HepG2 (cell line): ENCODE data around the gene KANTR. TPM values are rescaled to one million over a fixed set of nuclear protein-coding genes. Genes with fewer than 3 reads are reported as not detected.

Experiments used
- CEBPB ChIP-seq: IDR thresholded peaks from 2 replicates; pipeline ENCODE4 v1.6.1; 2011; ENCODE audit warnings: low read depth, low read length, improper control_type of control experiment, borderline replicate concordance
- FOXA3 ChIP-seq: IDR thresholded peaks from 2 replicates; pipeline ENCODE4 v1.6.1; 2016; ENCODE audit warnings: missing genetic modification reagents, missing compliant biosample characterization
- HOXA9 ChIP-seq: sonication (generic); formaldehyde crosslinking; IDR thresholded peaks from 2 replicates; pipeline ENCODE4 v1.8.1; 2022; ENCODE audit warnings: missing genetic modification reagents, mild to moderate bottlenecking, moderate library complexity, borderline replicate concordance
- KDM2A ChIP-seq: sonication (generic); formaldehyde crosslinking; IDR thresholded peaks from 2 replicates; pipeline ENCODE4 v1.4.0; 2020; ENCODE audit warnings: low read depth, missing genetic modification reagents, borderline replicate concordance
- KDM3A ChIP-seq: IDR thresholded peaks from 2 replicates; pipeline ENCODE4 v1.6.1; 2018; ENCODE audit warnings: low read depth, missing compliant biosample characterization
- KLF9 ChIP-seq: IDR thresholded peaks from 2 replicates; pipeline ENCODE4 v1.6.1; 2016; ENCODE audit warnings: low read depth
- KMT2A ChIP-seq: sonication (generic); formaldehyde crosslinking; IDR thresholded peaks from 2 replicates; pipeline ENCODE4 v1.4.0; 2020; ENCODE audit warnings: missing genetic modification reagents
- MAFG ChIP-seq: sonication (generic); formaldehyde crosslinking; IDR thresholded peaks from 2 replicates; pipeline ENCODE4 v1.5.1; 2020; ENCODE audit warnings: mild to moderate bottlenecking, missing genetic modification reagents
- NCOA2 ChIP-seq: sonication (generic); formaldehyde crosslinking; IDR thresholded peaks from 2 replicates; pipeline ENCODE4 v1.8.0; 2022; ENCODE audit warnings: inconsistent platforms
- NCOA5 ChIP-seq: sonication (generic); formaldehyde crosslinking; IDR thresholded peaks from 2 replicates; pipeline ENCODE4 v1.4.0; 2020; ENCODE audit warnings: missing genetic modification reagents
- NFE2L2 ChIP-seq: fragments of 150-350 bp; IDR thresholded peaks from 2 replicates; pipeline ENCODE4 v1.6.1; 2014; ENCODE audit warnings: low read length
- NR3C1 ChIP-seq: sonication (generic); formaldehyde crosslinking; IDR thresholded peaks from 2 replicates; pipeline ENCODE4 v1.4.0; 2020; ENCODE audit warnings: missing genetic modification reagents
- REL ChIP-seq: sonication (generic); formaldehyde crosslinking; conservative IDR thresholded peaks from 2 replicates; pipeline ENCODE4 v1.8.0; 2022; ENCODE audit warnings: mild to moderate bottlenecking, missing genetic modification reagents, moderate library complexity
- SKI ChIP-seq: fragments of 450-650 bp; IDR thresholded peaks from one replicate; pipeline ENCODE4 v1.6.1; 2018; ENCODE audit warnings: mild to moderate bottlenecking; ENCODE audit not compliant: partially characterized antibody
- TFAP4 ChIP-seq: sonication (generic); IDR thresholded peaks from 2 replicates; pipeline ENCODE4 v1.6.1; 2016; ENCODE audit warnings: low read depth, borderline replicate concordance
- ZBTB37 ChIP-seq: sonication (generic); formaldehyde crosslinking; IDR thresholded peaks from 2 replicates; pipeline ENCODE4 v1.4.0; 2020; ENCODE audit warnings: mild to moderate bottlenecking, missing genetic modification reagents
- ZFYVE20 ChIP-seq: sonication (generic); formaldehyde crosslinking; IDR thresholded peaks from 2 replicates; pipeline ENCODE4 v1.8.0; 2023; ENCODE audit warnings: low read depth, mild to moderate bottlenecking, moderate library complexity, missing genetic modification reagents, borderline replicate concordance
- ZMYM2 ChIP-seq: sonication (generic); formaldehyde crosslinking; IDR thresholded peaks from 2 replicates; pipeline ENCODE4 v1.8.0; 2022; ENCODE audit warnings: mild to moderate bottlenecking, missing genetic modification reagents
- ZNF18 ChIP-seq: sonication (generic); formaldehyde crosslinking; IDR thresholded peaks from 2 replicates; pipeline ENCODE4 v1.8.0; 2022; ENCODE audit warnings: mild to moderate bottlenecking, missing genetic modification reagents; ENCODE audit not compliant: insufficient replicate concordance
- ZNF34 ChIP-seq: sonication (generic); formaldehyde crosslinking; IDR thresholded peaks from 2 replicates; pipeline ENCODE4 v1.4.0; 2020; ENCODE audit warnings: mild to moderate bottlenecking, missing genetic modification reagents, borderline replicate concordance
- ZNF451 ChIP-seq: sonication (generic); formaldehyde crosslinking; IDR thresholded peaks from 2 replicates; pipeline ENCODE4 v1.5.0; 2020; ENCODE audit warnings: mild to moderate bottlenecking, missing genetic modification reagents
- ZNF577 ChIP-seq: sonication (generic); formaldehyde crosslinking; IDR thresholded peaks from 2 replicates; pipeline ENCODE4 v1.4.0; 2020; ENCODE audit warnings: mild to moderate bottlenecking, low read depth, missing genetic modification reagents, borderline replicate concordance
- ZNF619 ChIP-seq: sonication (generic); formaldehyde crosslinking; IDR thresholded peaks from 2 replicates; pipeline ENCODE4 v1.4.0; 2020; ENCODE audit warnings: mild to moderate bottlenecking, missing genetic modification reagents
- ZNF768 ChIP-seq: sonication (generic); formaldehyde crosslinking; IDR thresholded peaks from 2 replicates; pipeline ENCODE4 v1.4.0; 2020; ENCODE audit warnings: missing genetic modification reagents
- ZNF780A ChIP-seq: sonication (generic); formaldehyde crosslinking; IDR thresholded peaks from 2 replicates; pipeline ENCODE4 v1.8.0; 2022; ENCODE audit warnings: mild to moderate bottlenecking, missing genetic modification reagents, moderate library complexity
- ZNF816 ChIP-seq: sonication (generic); formaldehyde crosslinking; IDR thresholded peaks from 2 replicates; pipeline ENCODE4 v1.8.0; 2022; ENCODE audit warnings: missing genetic modification reagents, mild to moderate bottlenecking, borderline replicate concordance
- polyA plus RNA-seq, 8 experiments: library from polyadenylated mRNA; depleted of rRNA in 3 of 8; stranded (reverse) in 7 of 8; unstranded in 1 of 8; fragments of >200 nt; fragmentation: Illumina TruSeq in 4 of 8; extraction: Trizol in 4 of 8; gene quantifications; 2 replicates each; pipeline versions ENCODE4 v1.2.1 to v1.2.3, GENCODE V29; 2011 to 2016; ENCODE audit warnings: low read depth in 4 of 8, missing spikeins in 1 of 8, mixed read lengths in 1 of 8; ENCODE audit not compliant: insufficient read depth in 1 of 8
- total RNA-seq, 5 experiments: library from RNA; depleted of rRNA; stranded (reverse); fragments of >200 nt; fragmentation: Illumina TruSeq; extraction: Trizol; gene quantifications; 2 replicates each; pipeline ENCODE4 v1.2.3, GENCODE V29; 2016; ENCODE audit warnings: low read depth in 1 of 5
- TF ChIP-seq, protein P1 (sequence below): sonication (generic); formaldehyde crosslinking; IDR thresholded peaks from 2 replicates; pipeline ENCODE4 v1.5.0; 2020; ENCODE audit warnings: missing genetic modification reagents

The KANTR gene
- total and polyA plus RNA-seq, 2 of the 13 experiments (the other 11 are each of a cell fraction or from before 2014, with no cell fraction given), result 4.4 to 9.0 TPM

DNA sequence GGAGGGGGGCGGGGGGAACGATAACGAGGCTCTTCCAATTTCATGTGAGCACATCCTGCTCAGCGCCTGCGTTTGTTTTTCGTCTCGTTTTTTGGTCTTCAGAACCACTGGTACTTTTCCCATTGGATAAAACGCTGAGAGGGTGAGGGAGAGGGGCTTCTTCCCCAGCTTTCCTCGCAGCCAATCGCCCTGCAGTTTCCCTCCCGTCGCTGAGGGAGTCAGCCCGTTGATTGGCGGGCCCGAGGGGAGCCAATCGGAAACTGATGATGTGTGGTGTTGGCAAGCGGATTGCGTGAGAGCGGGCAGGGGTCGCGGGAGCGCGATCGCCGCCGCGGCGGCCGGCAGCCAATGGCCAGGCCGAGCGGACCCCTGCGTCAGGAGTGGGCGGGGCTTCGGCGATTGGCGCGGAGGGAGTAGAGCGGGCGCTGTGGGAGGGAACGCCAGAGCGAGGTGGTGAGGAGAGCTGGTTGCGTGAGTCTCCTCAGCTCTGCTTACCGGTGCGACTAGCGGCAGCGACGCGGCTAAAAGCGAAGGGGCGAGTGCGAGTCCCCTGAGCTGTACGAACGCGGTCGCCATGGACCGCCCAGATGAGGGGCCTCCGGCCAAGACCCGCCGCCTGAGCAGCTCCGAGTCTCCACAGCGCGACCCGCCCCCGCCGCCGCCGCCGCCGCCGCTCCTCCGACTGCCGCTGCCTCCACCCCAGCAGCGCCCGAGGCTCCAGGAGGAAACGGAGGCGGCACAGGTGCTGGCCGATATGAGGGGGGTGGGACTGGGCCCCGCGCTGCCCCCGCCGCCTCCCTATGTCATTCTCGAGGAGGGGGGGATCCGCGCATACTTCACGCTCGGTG lies 11.8 kb upstream of the KANTR start, which contains the start of gene TSPYL2 (continued):
- TF ChIP-seq ZFYVE20 (CRISPR knock-in tag) (no peak), NCOA5 (CRISPR knock-in tag) (no peak), TFAP4 (no peak), KLF9 (no peak), SKI (no peak), REL (CRISPR knock-in tag) (0 out of 2 replicates have a peak, but pooled peaks have one; percentile 19), CEBPB (peak; percentile 61; the same call in 1 of the 2 replicates), KMT2A (CRISPR knock-in tag) (0 out of 2 replicates have a peak, but pooled peaks have one; percentile 37), ZBTB37 (CRISPR knock-in tag) (no peak), ZMYM2 (CRISPR knock-in tag) (no peak), KDM2A (peak; percentile 51; the same call in 1 of the 2 replicates), ZNF34 (CRISPR knock-in tag) (no peak), ZNF780A (CRISPR knock-in tag) (no peak), ZNF816 (CRISPR knock-in tag) (no peak), NCOA2 (CRISPR knock-in tag) (no peak), ZNF18 (CRISPR knock-in tag) (no peak), NFE2L2 (no peak), MAFG (CRISPR knock-in tag) (no peak), ZNF451 (CRISPR knock-in tag) (no peak), HOXA9 (CRISPR knock-in tag) (no peak), FOXA3 (CRISPR knock-in tag) (no peak), NR3C1 (CRISPR knock-in tag) (no peak), KDM3A (CRISPR knock-in tag) (no peak), ZNF768 (CRISPR knock-in tag) (peak; percentile 44; the same call in 1 of the 2 replicates), ZNF619 (no peak), ZNF577 (CRISPR knock-in tag) (no peak)
- TF ChIP-seq, protein P1, sequence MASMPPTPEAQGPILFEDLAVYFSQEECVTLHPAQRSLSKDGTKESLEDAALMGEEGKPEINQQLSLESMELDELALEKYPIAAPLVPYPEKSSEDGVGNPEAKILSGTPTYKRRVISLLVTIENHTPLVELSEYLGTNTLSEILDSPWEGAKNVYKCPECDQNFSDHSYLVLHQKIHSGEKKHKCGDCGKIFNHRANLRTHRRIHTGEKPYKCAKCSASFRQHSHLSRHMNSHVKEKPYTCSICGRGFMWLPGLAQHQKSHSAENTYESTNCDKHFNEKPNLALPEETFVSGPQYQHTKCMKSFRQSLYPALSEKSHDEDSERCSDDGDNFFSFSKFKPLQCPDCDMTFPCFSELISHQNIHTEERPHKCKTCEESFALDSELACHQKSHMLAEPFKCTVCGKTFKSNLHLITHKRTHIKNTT (CRISPR knock-in tag), result no peak
